Measurements from ENCODE around the gene TSEN54. TPM values are rescaled to one million over a fixed set of nuclear protein-coding genes. Genes with fewer than 3 reads are reported as not detected.

The TSEN54 gene
- total RNA-seq (2022; extraction: Qiagen RNA extraction): 24.7 to 40.2 TPM (median 35.3 TPM) in 5 replicates

DNA sequence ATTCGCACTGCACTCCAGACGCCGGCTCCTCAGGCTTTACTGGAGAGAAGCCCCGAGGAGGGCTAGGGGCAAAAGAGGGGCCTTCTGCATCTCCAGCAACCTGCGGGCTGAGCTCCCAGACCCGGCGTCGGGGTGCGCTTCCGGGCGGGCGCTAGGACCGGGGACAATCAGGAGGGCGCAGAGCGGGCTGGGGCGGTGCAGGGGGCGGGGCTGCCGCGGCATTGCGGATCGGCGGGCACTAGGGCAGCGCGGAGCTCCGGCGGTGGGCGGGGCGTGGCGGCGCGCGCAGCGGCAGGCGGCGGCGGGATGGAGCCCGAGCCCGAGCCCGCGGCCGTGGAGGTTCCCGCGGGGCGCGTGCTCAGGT is at the start of gene TSEN54:
Gene TSEN54 (plus strand): TSS at position 274 of the 364 bp plus-strand sequence. CDS start 33 bp downstream, at position 307.

DNA sequence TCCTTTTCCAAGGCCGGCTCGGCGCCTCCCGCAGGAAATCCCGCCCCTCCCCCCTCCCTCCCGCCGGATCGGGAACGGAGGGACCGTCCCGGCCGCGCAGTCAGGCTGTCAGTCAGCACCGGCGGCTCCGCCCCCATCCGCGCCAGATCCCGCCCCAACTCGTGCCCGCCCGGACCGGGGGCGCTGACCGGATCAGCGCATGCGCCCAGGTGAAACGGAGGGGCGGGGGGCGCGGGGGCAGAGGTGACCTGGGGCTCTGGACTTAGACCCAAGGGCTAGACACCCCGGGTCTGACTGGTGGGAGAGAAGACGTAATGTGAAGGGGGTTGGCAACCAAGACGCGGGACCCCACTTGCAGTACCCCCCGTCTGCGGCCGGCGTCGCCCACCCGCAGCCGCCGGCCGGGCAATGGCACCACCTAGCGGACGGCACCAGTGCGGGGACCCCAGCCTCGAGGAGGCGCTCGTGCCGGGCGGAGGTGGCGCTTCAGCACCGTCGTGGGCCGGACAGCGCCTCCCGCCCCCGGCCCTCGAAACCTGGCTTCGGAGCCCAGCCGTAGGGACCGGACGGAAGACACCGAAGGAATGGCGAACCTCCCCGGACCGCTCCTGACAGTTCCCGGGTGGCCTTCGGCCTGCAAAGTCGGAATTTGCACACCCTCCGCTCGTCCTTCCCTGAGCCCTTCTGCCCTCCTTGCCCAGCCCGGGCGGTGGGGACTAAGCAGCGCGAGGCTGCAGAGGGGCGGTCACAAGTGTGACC is 653 bp upstream of the TSEN54 start, which contains the start of gene CASKIN2:
Gene CASKIN2 (minus strand): TSS at position 42 of the 759 bp plus-strand sequence. CDS start 1,733 bp downstream, outside the sequence.

DNA sequence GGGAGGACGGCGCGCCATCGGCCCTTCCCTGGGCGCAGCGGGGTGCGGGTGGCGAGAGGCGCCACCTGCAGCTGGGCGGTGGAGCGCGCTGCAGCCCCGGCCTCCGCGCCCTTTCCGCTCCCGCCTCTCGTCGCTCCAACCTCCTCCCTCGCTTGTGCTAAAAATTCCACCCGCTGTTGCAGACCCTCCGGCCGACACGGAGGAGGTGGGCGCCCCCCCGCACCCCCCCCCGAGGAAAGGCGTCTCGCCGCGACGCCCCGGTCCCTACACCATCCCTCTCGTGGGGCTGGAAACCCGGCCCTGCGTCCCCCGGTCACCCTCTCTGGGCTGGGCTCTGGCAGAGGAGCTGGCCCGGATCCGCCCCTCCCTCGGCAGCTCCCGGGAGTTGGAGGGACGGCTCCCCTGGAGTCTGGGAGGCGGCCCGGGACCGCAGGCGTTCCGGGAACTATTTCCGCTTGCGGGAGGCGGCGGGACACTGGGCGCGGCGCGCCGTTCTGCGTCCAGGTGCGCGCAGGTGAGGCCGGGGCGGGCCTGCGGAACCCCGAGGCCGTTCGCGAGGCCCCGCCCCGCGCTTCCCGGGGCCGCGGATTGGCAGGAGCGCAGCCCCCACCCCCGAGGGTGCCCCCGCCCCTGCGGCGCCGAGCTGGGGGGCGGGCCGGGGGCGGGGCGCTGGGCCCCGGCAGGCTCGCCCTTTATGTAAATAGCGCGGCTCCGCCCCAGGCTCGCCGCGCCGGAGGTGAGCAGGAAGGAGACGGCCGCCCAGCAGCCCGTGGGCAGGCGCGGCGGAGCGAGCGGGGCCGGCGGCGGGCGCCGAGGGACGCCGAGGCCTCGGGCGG is 8.9 kb downstream of the TSEN54 start, which contains the start of gene LLGL2:
Gene LLGL2 (plus strand): TSS at position 728 of the 836 bp plus-strand sequence. CDS start 17,730 bp downstream, outside the sequence.

Other genes starting within 250 kb of the TSEN54 start
- gene MIF4GD, start 245.3 kb upstream of the TSEN54 start, total RNA-seq (2022; extraction: Qiagen RNA extraction): 32.6 to 35.4 TPM (median 33.3 TPM) in 5 replicates
- gene SLC25A19, start 227.1 kb upstream of the TSEN54 start, total RNA-seq (2022; extraction: Qiagen RNA extraction): 13.9 to 16.2 TPM (median 15.3 TPM) in 5 replicates
- 81.3 to 125 TPM (median 108 TPM) in 5 replicates for gene GRB2, start 110.8 kb upstream of the TSEN54 start, total RNA-seq (2022; extraction: Qiagen RNA extraction)
- gene TMEM94, start 59.9 kb upstream of the TSEN54 start, total RNA-seq (2022; extraction: Qiagen RNA extraction): 30.1 to 53.5 TPM (median 47.1 TPM) in 5 replicates
- 7.3 to 14.5 TPM (median 12.9 TPM) in 5 replicates for gene CASKIN2, start 991 bp upstream of the TSEN54 start, total RNA-seq (2022; extraction: Qiagen RNA extraction)
- gene LLGL2, start 9.2 kb downstream of the TSEN54 start, total RNA-seq (2022; extraction: Qiagen RNA extraction): 20.1 to 33.9 TPM (median 32.7 TPM) in 5 replicates
- gene MYO15B, start 71.3 kb downstream of the TSEN54 start, total RNA-seq (2022; extraction: Qiagen RNA extraction): 31.9 to 58.4 TPM (median 48.6 TPM) in 5 replicates
- gene SMIM5, start 116.9 kb downstream of the TSEN54 start, total RNA-seq (2022; extraction: Qiagen RNA extraction): 0.71 to 1.1 TPM (median 1.0 TPM) in 5 replicates
- 21.9 to 27.7 TPM (median 26.7 TPM) in 5 replicates for gene RECQL5, start 150.6 kb downstream of the TSEN54 start, total RNA-seq (2022; extraction: Qiagen RNA extraction)
- gene SAP30BP, start 150.8 kb downstream of the TSEN54 start, total RNA-seq (2022; extraction: Qiagen RNA extraction): 121 to 138 TPM (median 123 TPM) in 5 replicates
- 81.3 to 148 TPM (median 126 TPM) in 5 replicates for gene ITGB4, start 204.9 kb downstream of the TSEN54 start, total RNA-seq (2022; extraction: Qiagen RNA extraction)
- 56.4 to 83.4 TPM (median 76.0 TPM) in 5 replicates for gene GALK1, start 248.7 kb downstream of the TSEN54 start, total RNA-seq (2022; extraction: Qiagen RNA extraction)

Measured in A549 treated with dexamethasone at 1 μM for 4 hours (cell line).